GM21528 (cell line): ENCODE results near the gene CPNE8.

ENCODE experiments used
- ATAC-seq: cut with Tn5 transposase; IDR thresholded peaks from one replicate; pipeline ENCODE4 v1.9.1; 2021; ENCODE audit warnings: mild to moderate bottlenecking, moderate library complexity; ENCODE audit not compliant: unreplicated experiment, low FRiP score

Gene CPNE8

DNA sequence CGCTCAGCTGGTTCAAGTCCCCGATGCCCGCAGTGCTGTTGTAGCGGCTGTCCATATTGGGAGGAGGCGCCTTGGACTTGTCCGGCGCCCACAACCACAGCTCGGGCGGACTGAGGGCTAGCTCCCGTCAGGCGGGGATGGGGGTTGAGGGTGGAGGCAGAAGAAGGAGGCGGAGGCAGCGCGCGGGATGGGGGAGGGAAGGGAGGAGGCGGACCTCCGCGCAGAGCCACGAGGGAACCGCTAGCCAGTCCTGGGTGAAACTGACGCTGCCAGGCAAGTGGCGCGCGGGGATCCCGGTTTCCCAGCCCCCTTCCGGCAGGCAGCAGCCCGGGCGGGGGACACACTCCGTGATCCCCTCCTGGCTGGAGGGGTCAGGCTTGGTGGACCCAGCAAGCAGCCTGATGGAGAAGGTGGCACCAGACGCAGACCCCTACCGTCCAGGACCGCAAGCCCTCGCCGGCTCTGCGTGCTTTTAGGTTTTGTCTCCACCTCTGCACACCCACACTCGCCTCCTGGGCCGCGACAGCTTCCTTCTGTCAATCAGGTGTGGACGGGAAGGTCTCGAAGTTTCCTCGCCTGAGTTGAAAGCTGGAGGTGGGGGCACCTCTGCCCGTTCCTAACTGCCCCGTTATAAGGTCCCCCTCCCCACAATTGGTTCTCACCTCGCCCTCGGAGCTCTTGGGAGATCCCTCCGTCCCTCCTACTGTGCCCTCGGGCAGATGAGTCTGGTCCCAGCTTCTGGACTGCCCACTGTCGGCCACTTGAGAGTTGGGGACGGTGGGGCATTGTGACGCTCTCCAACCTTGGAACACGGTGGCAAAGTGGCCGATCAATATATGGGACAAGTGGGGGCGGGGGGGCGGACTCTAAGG, at the start of gene CPNE8:
Gene CPNE8, minus strand, starts transcription at position 112 of the 872 bp plus-strand sequence. Its CDS starts 57 bp downstream, at position 55.
- ATAC-seq = peak; percentile 50

DNA sequence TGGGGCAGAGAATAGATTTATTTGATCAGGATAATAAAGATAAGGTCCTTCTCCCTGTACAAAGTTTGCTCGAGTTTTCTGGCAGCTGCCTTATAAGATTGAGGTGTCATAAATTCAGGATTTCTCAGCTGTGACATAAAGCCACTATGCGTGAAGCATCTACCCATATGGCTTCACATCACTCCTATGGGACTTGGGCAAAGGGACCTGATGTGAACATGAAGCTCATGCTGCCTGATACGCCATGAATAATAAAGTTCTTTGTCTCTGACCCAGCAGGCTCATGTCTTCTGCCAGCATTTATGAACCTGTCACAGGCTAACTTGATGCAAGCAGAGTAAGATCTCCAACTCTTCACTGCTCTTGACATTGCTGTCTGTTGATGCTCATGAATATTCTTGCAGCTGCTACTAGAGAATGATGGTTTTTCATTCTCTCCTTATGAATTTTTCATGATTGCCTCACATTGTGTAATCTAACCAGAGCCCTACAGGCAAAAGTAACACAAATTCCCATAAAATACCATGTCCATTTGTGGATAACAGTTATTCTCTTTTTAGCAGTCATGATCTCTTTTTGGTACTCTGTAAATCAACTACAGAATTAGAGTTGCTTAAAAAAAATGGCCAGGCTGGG, 49.0 kb upstream of the CPNE8 start:
- no peak for ATAC-seq

DNA sequence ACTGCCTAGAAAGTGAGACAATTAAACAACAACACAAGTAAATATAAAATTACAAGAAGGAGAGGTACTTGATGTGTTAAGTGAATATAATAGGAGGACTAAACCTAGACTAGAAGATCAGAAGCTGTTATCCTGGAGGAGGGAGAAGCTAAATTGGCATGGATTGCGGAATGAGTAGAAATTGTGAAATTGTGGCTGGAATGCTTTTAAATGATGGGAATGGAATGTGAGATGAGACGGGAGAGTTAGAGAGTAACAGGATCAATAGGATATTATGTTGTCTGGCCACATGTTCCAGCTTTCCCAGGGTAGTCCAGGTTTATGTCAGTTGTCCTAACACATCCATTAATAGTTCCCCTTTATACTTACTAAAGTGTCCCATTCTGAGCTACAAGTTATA, 44.0 kb upstream of the CPNE8 start:
- no peak for ATAC-seq

DNA sequence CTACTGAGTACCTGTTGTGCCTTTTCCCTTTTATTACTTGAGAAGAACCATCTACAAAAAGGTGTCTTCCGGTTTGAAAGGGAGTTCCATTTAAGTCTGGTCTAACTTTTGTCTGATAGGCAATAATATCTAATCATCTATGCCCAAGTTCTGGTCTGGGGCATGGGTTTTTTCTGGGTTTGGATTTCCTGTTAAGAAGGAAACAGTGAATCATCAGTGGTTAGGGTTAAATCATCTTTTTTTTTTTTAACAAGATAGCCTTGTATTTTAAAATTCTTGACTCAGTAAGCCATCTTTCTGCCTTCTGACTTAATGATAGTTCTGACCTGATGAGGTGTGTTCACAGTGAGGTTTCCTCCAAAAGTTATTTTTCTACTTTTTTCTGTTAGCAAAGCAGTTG, 29.3 kb upstream of the CPNE8 start:
- no peak for ATAC-seq

DNA sequence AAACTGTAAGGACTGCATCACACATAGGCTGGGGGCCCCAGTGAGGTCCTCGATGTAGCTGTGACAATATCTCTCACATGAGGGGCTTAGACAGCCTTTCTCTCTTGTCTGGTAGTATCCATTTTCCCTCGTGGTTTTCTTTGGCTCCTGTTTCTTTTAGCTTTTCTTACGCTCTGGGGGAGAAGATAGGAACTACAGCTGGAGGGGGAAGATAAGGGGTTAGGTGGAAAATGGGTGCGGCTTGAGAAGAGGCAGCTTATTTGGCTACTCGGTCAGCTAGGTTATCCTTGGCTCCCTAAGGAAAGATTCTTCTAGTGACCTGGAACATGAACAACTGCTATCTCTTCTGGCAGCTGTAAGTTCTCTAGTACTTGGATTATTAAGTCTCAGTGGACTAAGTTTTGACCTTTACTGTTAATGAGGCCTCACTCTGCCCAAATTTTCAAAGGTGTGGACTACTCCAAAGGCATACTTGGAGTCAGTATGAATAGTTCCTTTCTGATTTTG, 28.7 kb upstream of the CPNE8 start:
- ATAC-seq = no peak

DNA sequence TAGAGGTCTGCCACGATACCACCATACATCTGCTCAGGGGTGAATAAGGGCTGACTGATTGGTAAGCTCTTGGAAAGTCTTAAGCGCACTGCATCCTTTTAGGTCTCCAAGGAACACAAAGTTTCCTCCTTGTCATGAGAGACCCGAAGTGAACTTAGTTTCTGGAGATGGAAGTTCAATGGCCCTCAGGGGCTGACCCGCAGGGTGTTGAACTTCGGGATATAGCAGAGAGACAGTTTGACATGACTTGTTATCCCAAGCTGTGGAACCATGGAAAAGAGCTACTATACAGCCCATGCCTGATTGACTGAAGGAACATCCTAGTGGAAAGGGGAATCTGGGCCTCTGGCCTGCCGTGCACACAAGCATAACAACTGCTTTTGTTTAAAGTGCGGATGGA, 26.9 kb upstream of the CPNE8 start:
- ATAC-seq = no peak

DNA sequence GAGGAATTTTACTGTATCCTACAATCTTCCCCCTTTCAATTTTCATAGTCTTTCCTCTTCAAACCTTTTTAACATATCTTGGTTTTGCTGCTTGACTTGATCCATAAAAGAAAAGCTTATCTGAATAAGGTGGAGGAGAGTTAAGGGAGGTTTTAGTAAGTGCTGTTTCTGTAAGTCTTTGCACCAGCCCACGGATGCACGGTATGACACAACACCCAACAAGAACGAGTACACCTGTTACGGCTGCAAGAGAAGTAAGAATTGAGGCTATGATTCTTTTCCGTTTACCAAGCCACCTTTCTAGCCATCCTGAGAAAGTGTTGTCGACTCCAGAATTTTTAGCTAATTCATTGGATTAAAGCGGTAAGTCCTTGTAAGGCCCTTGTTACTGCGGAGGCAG, 26.1 kb upstream of the CPNE8 start:
- no peak for ATAC-seq

DNA sequence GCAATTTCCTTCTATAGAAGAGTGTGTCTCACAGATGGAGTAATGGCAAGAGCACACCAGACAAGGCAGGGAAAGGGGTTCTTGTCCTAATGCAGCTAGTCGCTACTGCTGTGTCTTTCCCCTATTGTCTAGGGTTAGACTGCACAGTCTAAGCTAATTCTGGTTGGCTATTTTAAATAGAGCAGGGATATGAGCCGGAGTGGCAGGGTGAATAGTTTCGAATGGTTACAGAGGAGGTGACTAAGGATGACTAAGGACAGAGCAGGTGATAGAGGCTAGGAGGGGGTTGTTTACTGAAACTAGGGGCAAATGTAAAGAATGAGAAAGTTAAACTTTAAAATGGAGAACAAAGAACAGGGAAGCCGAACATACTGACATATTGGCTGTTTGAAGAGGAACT, 25.6 kb upstream of the CPNE8 start:
- ATAC-seq = no peak

DNA sequence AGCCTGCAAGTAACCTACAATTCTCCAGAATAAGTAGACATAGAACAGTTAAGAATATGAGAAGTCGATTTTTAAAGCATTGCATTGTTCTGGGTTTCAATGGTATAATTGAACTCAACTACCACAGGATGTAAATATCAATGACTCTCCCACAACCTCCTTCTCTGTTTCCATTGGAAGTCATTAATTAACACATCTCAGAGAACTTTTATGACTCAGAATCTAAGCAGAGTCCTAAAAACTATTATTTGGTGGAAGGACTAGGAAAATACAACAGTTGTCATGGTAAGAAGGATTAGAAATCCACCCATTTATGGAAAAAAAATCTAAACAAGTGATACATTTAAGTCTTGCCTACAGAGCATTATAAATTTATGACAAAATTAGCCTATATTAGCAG, 21.1 kb upstream of the CPNE8 start:
- ATAC-seq = no peak

DNA sequence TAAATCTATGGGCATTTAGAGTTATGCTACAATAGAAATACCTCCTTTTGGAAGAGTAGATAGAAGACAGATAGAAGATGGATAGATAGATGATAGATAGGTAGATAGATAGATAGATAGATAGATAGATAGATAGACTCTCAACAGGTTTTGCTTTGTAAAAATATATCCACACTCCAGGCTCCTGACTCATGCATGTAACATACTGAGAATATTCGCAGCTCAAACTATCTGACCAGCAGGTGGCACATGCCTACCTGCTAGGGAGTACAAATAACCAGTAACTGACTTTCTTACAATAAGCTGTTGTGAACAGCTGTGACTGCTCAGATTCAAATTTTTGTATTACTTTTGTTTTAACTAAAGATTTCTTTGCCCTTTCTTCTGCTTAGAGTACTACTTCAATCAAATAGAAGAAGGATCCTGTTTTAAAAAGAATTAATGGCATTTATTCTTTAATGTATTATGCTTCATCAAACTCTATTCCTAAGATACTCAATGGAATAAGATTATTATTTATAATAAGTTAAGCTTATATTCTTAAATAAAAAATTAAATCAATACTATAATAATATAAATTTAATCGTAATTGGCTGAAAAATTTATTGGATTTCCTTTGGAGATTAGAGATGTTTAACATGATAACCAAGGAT, 15.8 kb upstream of the CPNE8 start:
- peak; percentile 84 for ATAC-seq

DNA sequence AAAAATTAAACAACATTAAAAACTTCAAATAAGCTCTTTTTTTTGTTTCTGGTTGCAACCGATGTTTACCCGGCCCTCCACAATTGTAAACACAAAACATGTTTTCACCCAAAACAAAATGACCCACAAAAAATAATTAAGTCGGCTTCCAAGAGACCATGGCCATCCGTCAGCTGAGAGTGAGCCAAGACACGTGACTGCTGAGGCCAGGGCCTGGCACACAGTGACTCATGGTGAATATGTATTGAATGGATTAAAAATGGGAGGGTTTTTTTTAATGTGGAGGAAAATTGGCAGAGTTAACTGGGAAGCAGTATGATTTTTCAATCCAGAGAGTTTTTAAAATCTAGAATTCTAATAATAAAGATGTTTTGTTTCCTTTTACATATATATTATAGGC, 13.8 kb upstream of the CPNE8 start:
- ATAC-seq = no peak

DNA sequence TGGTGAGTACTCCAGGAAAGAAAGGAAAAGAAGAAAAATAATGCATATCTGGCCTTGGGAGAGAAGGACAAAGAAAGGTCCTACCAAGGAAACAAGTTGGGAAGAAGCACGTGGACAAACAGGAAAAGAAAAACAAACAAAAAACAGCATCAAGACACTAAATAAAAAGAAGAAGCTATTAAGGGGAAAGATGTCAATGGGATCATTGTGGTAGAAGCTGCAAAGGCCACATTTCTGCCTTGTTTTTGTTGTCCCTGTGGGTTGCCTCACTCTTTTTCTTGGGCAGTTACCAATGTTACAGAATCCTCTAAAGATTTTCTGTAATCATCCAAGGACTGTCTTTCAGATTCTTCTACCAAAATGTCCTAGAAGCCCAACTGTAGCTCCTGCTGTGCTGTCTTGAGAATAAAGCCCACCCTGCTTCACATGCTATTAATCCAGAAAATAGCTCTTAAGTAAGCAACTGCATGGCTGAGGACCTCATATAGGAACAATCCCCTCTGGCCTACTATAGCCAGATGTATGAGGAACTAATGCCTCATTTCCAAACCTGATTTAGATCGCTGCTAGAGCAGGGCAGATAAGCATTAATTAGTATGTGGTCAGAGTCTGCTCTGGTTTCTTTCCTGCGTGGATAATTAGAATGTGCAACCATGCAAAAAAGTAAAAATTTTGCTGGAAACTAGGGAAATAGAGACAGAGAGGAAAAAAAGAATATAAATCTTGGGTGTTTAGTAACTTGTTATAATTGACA, 10.2 kb upstream of the CPNE8 start:
- ATAC-seq = no peak

DNA sequence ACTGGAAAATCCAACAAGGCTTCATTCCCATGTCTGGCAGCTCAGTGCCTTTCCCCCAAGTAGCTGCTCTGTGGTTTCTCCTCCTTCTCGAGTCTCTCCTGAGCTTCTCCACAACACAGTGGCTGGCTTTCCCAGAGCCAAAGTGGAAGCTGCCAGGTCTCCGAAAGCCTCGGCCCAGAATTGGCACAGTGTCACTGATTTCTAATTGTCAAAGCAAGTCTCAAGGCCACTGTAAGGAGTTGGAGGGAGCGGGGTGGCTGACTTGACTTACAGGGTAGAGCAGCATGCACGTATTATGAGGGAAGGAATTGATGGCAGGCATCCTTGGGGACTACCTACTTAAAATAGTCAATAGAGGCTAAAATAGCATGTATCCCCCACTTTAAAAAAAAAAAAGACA, 6.7 kb upstream of the CPNE8 start:
- ATAC-seq = no peak

DNA sequence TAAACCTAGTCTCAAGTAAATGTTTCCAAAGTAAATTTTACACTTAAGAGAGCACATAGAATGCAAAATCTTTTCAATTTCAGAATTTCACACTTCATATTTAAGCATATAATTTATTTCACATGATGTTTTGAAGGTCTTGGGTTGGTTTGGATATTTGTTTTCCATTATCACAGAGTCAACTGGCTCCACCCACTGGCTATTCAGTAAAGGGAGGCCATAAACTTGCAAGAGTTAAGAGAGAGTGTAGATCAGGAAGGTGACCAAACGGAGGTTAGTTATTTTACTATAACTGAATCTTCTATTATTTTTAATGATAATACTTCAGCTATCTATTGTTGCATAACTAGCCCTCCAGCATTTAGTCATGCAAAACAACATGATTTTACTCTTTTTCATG, 6.2 kb upstream of the CPNE8 start:
- no peak for ATAC-seq

DNA sequence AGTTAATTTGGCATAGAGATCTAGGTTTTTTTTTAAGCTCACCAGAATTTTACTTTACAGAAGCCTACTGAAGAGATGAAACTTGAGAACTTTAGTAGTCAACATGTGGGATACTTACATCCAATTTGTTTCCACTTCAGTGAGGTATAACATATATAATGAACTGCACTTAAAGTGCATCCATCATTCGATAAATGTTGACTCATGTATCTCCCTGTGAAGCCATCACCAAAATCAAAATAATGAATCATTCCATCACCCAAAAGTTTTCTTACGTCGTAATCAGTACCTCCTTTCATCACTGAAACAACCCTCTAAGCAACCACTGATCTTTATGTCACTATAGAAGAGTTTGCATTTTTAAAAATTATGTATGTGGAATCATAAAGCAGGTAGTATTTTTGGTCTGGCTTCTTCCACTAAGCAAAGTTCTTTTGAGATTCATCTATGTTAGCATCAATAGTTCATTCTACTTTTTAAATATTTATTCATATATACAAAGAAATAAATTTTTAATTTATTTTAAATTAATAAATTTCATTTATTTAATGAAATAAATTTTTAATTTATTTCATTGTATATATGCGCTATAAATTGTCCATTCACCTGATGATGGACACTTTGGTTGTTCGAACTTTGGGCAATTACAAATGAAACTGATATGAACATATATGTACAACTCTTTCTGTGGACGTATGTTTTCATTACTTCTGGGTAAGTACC, 2.0 kb upstream of the CPNE8 start:
- ATAC-seq = no peak

DNA sequence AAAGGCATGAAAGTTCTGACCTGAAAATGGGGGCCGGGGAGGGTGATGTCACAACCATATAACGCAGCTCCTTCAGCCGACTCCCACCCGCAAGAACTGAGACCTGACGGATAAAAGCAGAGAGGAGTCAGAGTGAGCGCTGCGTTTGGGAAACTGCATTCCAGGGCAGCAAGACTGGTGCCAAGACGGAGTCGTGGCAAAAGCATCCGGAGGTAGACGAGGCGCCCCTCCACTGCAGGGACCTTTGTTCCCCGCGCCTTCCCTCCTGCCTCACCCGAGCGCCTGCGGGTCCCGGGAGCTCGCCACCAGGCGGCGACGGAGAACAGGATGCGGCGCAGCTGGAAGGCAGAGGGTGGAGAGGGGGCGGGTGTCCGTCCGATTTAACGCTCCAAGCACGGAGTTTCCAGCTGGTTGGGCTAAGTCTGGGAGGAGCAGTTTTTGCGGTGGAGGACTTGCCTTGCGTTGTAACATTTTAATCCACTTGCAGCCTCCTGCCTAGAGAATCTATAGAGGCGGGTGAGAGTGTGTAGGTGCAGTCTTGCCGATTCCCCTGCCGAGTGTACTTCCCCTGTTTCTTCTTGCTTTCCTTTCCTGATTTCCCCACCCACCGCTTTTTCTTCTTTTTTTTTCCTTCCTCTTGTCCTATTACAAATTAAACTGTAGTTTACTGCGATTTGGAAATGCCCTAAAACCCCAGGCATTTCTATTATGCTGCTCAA, 1.2 kb upstream of the CPNE8 start:
- ATAC-seq = peak; percentile 57

DNA sequence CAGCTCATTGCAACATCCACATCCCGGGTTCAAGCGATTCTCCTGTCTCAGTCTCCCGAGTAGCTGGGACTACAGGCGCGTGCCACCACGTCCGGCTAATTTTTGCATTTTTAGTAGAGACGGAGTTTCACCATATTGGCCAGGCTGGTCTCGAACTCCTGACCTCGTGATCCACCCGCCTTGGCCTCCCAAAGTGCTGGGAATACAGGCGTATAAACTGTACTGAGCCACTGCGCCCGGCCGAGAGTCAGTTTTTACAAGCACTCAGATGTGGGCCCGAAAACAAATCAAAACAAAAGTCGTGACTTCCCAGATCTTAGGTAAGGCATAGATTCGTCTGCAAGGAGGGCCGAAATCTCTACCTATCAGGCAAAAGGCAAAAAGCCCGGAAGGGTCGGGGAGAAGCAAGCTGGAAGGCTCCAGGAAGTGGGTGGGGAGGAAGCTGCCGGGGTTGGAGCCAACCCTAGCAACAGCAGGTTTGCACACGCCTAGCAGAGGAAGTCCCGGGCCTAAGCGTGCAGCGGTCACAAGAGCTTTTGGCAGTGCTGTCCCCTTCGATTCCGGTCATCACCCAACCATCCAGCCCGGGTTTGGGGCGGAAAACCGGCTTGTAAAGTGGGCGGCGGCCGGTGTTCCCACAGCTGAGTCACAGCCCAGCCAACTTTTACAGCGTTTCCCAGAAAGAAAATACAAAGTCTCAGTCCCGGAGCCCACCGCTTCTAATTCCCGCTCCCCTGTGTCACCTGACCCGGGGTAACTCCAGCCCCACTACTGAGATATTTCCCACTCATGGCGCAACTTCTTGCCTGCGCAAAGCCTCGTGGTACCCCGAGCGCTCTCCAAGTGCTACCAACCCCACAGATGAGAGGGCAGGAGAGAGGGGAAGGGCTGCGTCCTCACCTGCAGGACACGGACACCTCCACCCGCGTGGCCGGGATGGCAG, 583 bp downstream of the CPNE8 start:
- ATAC-seq = peak; percentile 72

DNA sequence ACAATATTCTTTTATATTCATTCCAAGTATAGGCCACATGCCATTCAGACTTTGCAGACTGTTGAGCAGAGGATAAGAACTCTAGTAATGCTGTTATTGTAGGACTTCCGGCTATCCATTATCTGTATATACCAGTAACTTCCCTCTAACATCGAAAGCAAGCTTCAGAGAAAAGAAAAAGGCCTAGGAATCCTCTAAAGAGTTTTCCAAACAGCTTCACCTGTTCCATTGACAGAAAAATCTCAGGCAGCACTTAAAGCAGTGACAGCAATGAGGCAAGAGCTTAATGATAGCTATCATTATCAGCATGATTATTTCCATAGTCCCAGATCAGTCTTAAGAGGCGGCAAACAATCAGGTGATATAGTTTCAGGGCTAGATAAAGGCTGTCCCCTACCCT, 1.8 kb downstream of the CPNE8 start:
- no peak for ATAC-seq
